ENCODE measurements around the gene GYS1. TPM values are rescaled to one million over a fixed set of nuclear protein-coding genes. Genes with fewer than 3 reads are reported as not detected.

GYS1 gene
- total and polyA plus RNA-seq, 4 donors: 2.6 to 8.7 (median 6.3) TPM

GRCh38 chr19:48935864-48936263, 57.2 kb downstream of the GYS1 start:
- Histone ChIP-seq H3K36me3 (ENCODE audit: control insufficient read depth in 4 of 4, insufficient read depth in 3 of 4, low read depth in 1 of 4, low read length in 3 of 4) (no peaks in the 10 kb centered on the region), H3K27me3 (ENCODE audit: control insufficient read depth in 4 of 4, insufficient read depth in 4 of 4, low read length in 3 of 4) (peaks cover 0 to 5% (median 0%) of the 10 kb centered on the region in 4 donors), H3K9ac (ENCODE audit: low read depth in 1 of 2, low read length in 2 of 2) (no peak overlapping the region), H3K9me3 (ENCODE audit: control insufficient read depth in 4 of 4, low read length in 3 of 4) (no peaks in the 10 kb centered on the region), H3K4me3 (ENCODE audit: low read depth in 1 of 3, low read length in 3 of 3) (no peak overlapping the region), H3K4me1 (ENCODE audit: control insufficient read depth in 4 of 4, insufficient read depth in 4 of 4, low read length in 3 of 4) (peaks cover 0 to 9% (median 2%) of the 10 kb centered on the region in 4 donors), H3K27ac (ENCODE audit: low read depth in 1 of 2, low read length in 2 of 2) (no peak overlapping the region)
- no peak for DNase-seq (ENCODE audit: low spot score)
- TF ChIP-seq ATF3 (IDR thresholded peaks at IDR 0.05) (no peak), HNF4A (conservative IDR thresholded peaks at IDR 0.05) (no peak), YY1 (IDR thresholded peaks at IDR 0.05) (no peak), JUND (IDR thresholded peaks at IDR 0.05) (no peak), CTCF (IDR thresholded peaks at IDR 0.05; ENCODE audit: low read depth, low read length, missing input control) (no peak), EGR1 (IDR thresholded peaks at IDR 0.05; ENCODE audit: low read depth in 2 of 2) (no peak), NR2F2 (IDR thresholded peaks at IDR 0.05) (no peak), REST (IDR thresholded peaks at IDR 0.05) (no peak), TAF1 (conservative IDR thresholded peaks at IDR 0.05) (no peak), RXRA (IDR thresholded peaks at IDR 0.05) (no peak), FOXA1 (IDR thresholded peaks at IDR 0.05) (no peak)
- 95% methylated on average over 25 of the region's 25 CpGs for WGBS

GRCh38 chr19:48934837-48935236, 58.3 kb downstream of the GYS1 start:
- WGBS: 77% methylated on average over 19 of the region's 19 CpGs
- H3K36me3 ChIP-seq (ENCODE audit: control insufficient read depth in 4 of 4, insufficient read depth in 3 of 4, low read depth in 1 of 4, low read length in 3 of 4): no peaks in the 10 kb centered on the region
- H3K4me3 ChIP-seq (ENCODE audit: low read depth in 1 of 3, low read length in 3 of 3): no peak overlapping the region
- TF ChIP-seq TAF1 (conservative IDR thresholded peaks at IDR 0.05): no peak
- TF ChIP-seq RXRA (IDR thresholded peaks at IDR 0.05): no peak
- TF ChIP-seq ATF3 (IDR thresholded peaks at IDR 0.05): no peak
- TF ChIP-seq SP1 (IDR thresholded peaks at IDR 0.05): no peak
- TF ChIP-seq REST (IDR thresholded peaks at IDR 0.05): no peak
- no peak for TF ChIP-seq HNF4A (conservative IDR thresholded peaks at IDR 0.05)
- no peak for DNase-seq (ENCODE audit: low spot score)
- no peak overlapping the region for H3K9ac ChIP-seq (ENCODE audit: low read depth in 1 of 2, low read length in 2 of 2)
- H3K27ac ChIP-seq (ENCODE audit: low read depth in 1 of 2, low read length in 2 of 2): no peak overlapping the region
- H3K4me1 ChIP-seq (ENCODE audit: control insufficient read depth in 4 of 4, insufficient read depth in 4 of 4, low read length in 3 of 4): peaks cover 0 to 9% (median 2%) of the 10 kb centered on the region in 4 donors
- H3K9me3 ChIP-seq (ENCODE audit: control insufficient read depth in 4 of 4, low read length in 3 of 4): no peaks in the 10 kb centered on the region
- peaks cover 0 to 5% (median 0%) of the 10 kb centered on the region in 4 donors for H3K27me3 ChIP-seq (ENCODE audit: control insufficient read depth in 4 of 4, insufficient read depth in 4 of 4, low read length in 3 of 4)

All from liver (tissue), 9 donors.